ENCODE data around the gene ALOXE3.

Gene ALOXE3

DNA sequence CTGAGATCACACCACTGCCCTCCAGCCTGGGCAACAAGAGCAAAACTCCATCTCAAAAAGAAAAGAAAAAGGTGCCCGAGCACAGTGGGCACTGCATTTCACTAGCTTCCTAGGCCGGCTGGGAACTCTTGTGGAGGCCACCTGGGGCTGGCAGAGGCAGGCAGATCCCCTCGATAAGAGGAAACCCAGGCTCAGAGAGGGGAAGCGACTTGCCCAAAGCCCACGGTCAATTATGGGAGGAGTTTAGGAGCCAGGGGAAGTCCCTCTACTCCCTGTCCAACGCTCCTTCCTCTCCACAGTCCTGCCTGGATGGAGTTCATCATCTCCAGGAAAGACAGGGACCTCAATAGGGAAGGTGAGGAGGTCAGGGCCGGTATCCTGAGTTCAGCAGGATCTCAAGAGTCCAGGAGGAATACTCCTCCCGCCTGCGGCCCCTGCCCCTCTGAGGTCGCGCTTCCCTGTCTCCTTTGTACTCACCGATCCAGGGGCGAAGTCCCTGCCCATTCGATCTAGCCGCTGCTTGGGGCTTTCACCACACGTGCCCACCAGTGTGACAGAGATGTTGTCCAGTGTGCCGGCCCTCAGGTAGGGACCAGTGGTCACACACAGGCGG is 841 bp downstream of the ALOXE3 start:
- ATAC-seq: no peak
- TF ChIP-seq CSDC2 (CRISPR knock-in tag; IDR thresholded peaks at IDR 0.05) (no peak), PPARA (CRISPR knock-in tag; IDR thresholded peaks at IDR 0.05; ENCODE audit: borderline replicate concordance) (no peak), RARB (CRISPR knock-in tag; IDR thresholded peaks at IDR 0.05) (no peak)
- TF ChIP-seq, protein P1, sequence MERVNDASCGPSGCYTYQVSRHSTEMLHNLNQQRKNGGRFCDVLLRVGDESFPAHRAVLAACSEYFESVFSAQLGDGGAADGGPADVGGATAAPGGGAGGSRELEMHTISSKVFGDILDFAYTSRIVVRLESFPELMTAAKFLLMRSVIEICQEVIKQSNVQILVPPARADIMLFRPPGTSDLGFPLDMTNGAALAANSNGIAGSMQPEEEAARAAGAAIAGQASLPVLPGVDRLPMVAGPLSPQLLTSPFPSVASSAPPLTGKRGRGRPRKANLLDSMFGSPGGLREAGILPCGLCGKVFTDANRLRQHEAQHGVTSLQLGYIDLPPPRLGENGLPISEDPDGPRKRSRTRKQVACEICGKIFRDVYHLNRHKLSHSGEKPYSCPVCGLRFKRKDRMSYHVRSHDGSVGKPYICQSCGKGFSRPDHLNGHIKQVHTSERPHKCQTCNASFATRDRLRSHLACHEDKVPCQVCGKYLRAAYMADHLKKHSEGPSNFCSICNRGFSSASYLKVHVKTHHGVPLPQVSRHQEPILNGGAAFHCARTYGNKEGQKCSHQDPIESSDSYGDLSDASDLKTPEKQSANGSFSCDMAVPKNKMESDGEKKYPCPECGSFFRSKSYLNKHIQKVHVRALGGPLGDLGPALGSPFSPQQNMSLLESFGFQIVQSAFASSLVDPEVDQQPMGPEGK (CRISPR knock-in tag; IDR thresholded peaks at IDR 0.05; ENCODE audit: borderline replicate concordance): no peak

DNA sequence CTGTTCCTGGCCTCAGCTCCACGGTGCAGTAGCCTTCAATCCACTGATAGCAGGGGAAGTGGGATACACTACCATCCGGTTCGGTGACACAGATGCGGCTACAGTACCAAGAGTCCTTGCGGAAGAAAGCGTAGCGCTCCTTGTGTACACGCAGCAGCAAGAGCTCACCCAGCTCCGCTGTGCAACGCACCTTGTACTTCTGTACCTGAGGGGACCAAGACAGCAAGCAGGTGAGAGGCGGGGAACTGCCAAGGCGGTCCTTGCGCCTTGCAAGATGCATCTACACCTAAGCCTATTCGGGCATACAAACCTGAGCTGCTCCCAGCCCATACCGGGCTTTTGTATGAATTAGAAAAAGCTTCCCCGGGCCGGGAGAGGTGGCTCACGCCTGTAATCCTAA is 1.5 kb downstream of the ALOXE3 start:
- no peak for ATAC-seq
- TF ChIP-seq ZFP3 (CRISPR knock-in tag; IDR thresholded peaks at IDR 0.05) (no peak), OSR1 (CRISPR knock-in tag; IDR thresholded peaks at IDR 0.05) (no peak), ARNTL (CRISPR knock-in tag; IDR thresholded peaks at IDR 0.05; ENCODE audit: borderline replicate concordance, low read depth) (no peak)

DNA sequence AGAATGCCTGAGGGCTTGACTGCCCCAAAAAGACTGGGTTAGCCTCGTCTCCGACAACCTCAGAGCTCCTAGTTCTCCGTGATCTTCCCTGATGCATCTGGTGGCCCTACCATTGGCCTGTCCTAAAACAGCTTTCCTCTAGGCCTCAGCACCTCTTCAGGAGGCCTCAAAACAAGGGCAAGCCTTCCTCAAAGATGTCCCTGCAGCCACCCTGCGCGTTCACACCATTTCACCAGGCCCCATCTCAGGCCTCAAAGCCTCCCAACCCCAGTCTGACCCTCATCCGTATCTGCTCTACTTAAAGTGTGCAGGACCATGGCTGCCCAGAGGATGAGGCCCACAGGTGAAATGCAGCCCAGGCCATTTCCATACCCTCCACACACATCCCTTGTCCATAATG is 7.4 kb downstream of the ALOXE3 start:
- TF ChIP-seq ESRRG (CRISPR knock-in tag; IDR thresholded peaks at IDR 0.05) (no peak), PPARA (CRISPR knock-in tag; IDR thresholded peaks at IDR 0.05; ENCODE audit: borderline replicate concordance) (no peak), ZFP3 (CRISPR knock-in tag; IDR thresholded peaks at IDR 0.05) (no peak), RARB (CRISPR knock-in tag; IDR thresholded peaks at IDR 0.05) (no peak), POU6F1 (CRISPR knock-in tag; IDR thresholded peaks at IDR 0.05; ENCODE audit: borderline replicate concordance, low read depth) (no peak), TOX (CRISPR knock-in tag; IDR thresholded peaks at IDR 0.05; ENCODE audit: borderline replicate concordance) (no peak), ISL1 (CRISPR knock-in tag; IDR thresholded peaks at IDR 0.05) (no peak), CSRNP3 (CRISPR knock-in tag; IDR thresholded peaks at IDR 0.05) (no peak), ZNF70 (CRISPR knock-in tag; IDR thresholded peaks at IDR 0.05) (no peak)
- TF ChIP-seq, protein P2, sequence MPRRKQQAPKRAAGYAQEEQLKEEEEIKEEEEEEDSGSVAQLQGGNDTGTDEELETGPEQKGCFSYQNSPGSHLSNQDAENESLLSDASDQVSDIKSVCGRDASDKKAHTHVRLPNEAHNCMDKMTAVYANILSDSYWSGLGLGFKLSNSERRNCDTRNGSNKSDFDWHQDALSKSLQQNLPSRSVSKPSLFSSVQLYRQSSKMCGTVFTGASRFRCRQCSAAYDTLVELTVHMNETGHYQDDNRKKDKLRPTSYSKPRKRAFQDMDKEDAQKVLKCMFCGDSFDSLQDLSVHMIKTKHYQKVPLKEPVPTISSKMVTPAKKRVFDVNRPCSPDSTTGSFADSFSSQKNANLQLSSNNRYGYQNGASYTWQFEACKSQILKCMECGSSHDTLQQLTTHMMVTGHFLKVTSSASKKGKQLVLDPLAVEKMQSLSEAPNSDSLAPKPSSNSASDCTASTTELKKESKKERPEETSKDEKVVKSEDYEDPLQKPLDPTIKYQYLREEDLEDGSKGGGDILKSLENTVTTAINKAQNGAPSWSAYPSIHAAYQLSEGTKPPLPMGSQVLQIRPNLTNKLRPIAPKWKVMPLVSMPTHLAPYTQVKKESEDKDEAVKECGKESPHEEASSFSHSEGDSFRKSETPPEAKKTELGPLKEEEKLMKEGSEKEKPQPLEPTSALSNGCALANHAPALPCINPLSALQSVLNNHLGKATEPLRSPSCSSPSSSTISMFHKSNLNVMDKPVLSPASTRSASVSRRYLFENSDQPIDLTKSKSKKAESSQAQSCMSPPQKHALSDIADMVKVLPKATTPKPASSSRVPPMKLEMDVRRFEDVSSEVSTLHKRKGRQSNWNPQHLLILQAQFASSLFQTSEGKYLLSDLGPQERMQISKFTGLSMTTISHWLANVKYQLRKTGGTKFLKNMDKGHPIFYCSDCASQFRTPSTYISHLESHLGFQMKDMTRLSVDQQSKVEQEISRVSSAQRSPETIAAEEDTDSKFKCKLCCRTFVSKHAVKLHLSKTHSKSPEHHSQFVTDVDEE (CRISPR knock-in tag; IDR thresholded peaks at IDR 0.05): no peak

DNA sequence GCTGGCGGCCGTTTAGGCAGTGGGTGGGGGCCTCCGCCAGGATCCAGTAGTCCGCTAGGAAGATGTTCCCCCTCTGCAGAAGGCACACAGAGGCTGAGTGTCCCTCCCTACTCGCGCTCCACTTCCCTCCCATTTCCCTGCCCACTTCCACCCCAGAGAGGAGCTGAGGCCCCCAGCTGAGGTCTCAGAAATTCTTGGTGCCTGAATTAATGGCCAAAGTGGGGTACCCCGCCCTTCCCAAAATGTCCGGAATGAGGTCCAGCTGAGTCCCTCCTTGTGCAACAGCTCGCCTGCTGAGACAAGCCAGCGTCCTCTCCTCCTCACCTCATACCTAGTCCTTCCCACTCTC is 7.9 kb downstream of the ALOXE3 start:
- ATAC-seq: no peak
- no peak for TF ChIP-seq CSRNP3 (CRISPR knock-in tag; IDR thresholded peaks at IDR 0.05)
- TF ChIP-seq, protein P2 (CRISPR knock-in tag; IDR thresholded peaks at IDR 0.05): no peak
- no peak for TF ChIP-seq OSR1 (CRISPR knock-in tag; IDR thresholded peaks at IDR 0.05)
- no peak for TF ChIP-seq ZNF8 (CRISPR knock-in tag; IDR thresholded peaks at IDR 0.05)
- no peak for TF ChIP-seq ZFP3 (CRISPR knock-in tag; IDR thresholded peaks at IDR 0.05)
- no peak for TF ChIP-seq TOX (CRISPR knock-in tag; IDR thresholded peaks at IDR 0.05; ENCODE audit: borderline replicate concordance)
- no peak for TF ChIP-seq PPARA (CRISPR knock-in tag; IDR thresholded peaks at IDR 0.05; ENCODE audit: borderline replicate concordance)
- TF ChIP-seq, protein P3, sequence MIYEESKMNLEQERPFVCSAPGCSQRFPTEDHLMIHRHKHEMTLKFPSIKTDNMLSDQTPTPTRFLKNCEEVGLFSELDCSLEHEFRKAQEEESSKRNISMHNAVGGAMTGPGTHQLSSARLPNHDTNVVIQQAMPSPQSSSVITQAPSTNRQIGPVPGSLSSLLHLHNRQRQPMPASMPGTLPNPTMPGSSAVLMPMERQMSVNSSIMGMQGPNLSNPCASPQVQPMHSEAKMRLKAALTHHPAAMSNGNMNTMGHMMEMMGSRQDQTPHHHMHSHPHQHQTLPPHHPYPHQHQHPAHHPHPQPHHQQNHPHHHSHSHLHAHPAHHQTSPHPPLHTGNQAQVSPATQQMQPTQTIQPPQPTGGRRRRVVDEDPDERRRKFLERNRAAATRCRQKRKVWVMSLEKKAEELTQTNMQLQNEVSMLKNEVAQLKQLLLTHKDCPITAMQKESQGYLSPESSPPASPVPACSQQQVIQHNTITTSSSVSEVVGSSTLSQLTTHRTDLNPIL (CRISPR knock-in tag; IDR thresholded peaks at IDR 0.05; ENCODE audit: low read depth): no peak
- no peak for TF ChIP-seq ZNF565 (CRISPR knock-in tag; conservative IDR thresholded peaks at IDR 0.05; ENCODE audit: low read depth)
- TF ChIP-seq ZC3H10 (CRISPR knock-in tag; IDR thresholded peaks at IDR 0.05): no peak
- no peak for TF ChIP-seq SNAI2 (CRISPR knock-in tag; IDR thresholded peaks at IDR 0.05)
- no peak for TF ChIP-seq POU6F1 (CRISPR knock-in tag; IDR thresholded peaks at IDR 0.05; ENCODE audit: borderline replicate concordance, low read depth)
- TF ChIP-seq RARB (CRISPR knock-in tag; IDR thresholded peaks at IDR 0.05): no peak
- TF ChIP-seq ZNF70 (CRISPR knock-in tag; IDR thresholded peaks at IDR 0.05): no peak

More for the DNA sequence above, 7.4 kb downstream of the ALOXE3 start:
- ATAC-seq: no peak

Data from SK-N-SH treated with all-trans-retinoic acid at 6 μM for 48 hours (cell line).